ENCODE results near the gene MMD2.

DNA sequence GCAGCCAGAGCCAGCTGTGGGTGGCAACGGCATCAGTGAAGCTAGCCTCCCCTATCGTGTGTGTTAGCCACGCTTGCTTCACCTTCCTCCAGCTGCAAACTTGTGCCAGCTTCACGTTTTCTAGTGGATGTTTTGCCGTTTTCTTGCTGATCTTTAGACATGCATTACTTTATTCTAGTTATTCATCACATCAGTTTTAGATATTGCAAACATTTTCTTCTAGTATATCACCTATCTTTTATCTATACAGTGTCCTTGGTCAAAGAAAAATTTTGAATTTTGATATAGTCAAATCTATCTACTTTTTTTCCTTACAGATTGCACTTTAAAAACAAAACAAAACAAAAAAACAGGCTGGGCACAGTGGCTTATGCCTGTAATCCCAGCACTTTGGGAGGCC lies 90.5 kb downstream of the MMD2 start:
- TF ChIP-seq, protein P1, sequence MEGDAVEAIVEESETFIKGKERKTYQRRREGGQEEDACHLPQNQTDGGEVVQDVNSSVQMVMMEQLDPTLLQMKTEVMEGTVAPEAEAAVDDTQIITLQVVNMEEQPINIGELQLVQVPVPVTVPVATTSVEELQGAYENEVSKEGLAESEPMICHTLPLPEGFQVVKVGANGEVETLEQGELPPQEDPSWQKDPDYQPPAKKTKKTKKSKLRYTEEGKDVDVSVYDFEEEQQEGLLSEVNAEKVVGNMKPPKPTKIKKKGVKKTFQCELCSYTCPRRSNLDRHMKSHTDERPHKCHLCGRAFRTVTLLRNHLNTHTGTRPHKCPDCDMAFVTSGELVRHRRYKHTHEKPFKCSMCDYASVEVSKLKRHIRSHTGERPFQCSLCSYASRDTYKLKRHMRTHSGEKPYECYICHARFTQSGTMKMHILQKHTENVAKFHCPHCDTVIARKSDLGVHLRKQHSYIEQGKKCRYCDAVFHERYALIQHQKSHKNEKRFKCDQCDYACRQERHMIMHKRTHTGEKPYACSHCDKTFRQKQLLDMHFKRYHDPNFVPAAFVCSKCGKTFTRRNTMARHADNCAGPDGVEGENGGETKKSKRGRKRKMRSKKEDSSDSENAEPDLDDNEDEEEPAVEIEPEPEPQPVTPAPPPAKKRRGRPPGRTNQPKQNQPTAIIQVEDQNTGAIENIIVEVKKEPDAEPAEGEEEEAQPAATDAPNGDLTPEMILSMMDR (IDR thresholded peaks at IDR 0.05; ENCODE audit: low read depth, low read length, poor library complexity, severe bottlenecking): no peak
- no peak for TF ChIP-seq EZH2phosphoT487 (IDR thresholded peaks at IDR 0.05; ENCODE audit: borderline replicate concordance, low read length)
